ENCODE measurements around the gene HDAC10.

- TF ChIP-seq MAX (IDR thresholded peaks at IDR 0.05; ENCODE audit: low read depth) (no peak), CTCF (IDR thresholded peaks at IDR 0.05) (no peak), TAF1 (IDR thresholded peaks at IDR 0.05; ENCODE audit: borderline replicate concordance, low read depth, low read length) (no peak), MEF2A (IDR thresholded peaks at IDR 0.05; ENCODE audit: borderline replicate concordance, low read depth) (no peak), EZH2phosphoT487 (IDR thresholded peaks at IDR 0.05; ENCODE audit: borderline replicate concordance, low read depth) (no peak), CHD2 (IDR thresholded peaks at IDR 0.05; ENCODE audit: low read length, partially characterized antibody) (no peak), USF1 (IDR thresholded peaks at IDR 0.05; ENCODE audit: borderline replicate concordance, low read depth) (no peak), ELF1 (IDR thresholded peaks at IDR 0.05) (no peak), USF2 (IDR thresholded peaks at IDR 0.05; ENCODE audit: borderline replicate concordance, low read depth, low read length) (no peak)
Observed at GRCh38 chr22:50287731-50288130, 36.7 kb upstream of the HDAC10 start.
